HCT116 (cell line): ENCODE data around the gene ADARB2. TPM values are rescaled to one million over a fixed set of nuclear protein-coding genes. Genes with fewer than 3 reads are reported as not detected.

Source experiments
- ATAC-seq: fragments of 200-7000 bp; cut with Tn5 transposase; 2 replicates; pipeline ENCODE4 v1.9.1; 2020; ENCODE audit warnings: mild to moderate bottlenecking, moderate library complexity
- BruUV-seq: library from RNA; stranded (reverse); fragments of 400-500 nt; replicated peaks from 2 replicates; lab custom pipeline; 2021; lab: Mats Ljungman, UMichigan
- CTCF ChIA-PET: fragments of 300-600 bp; sonication (Branson Sonifier 250); formaldehyde crosslinking; loops from one replicate; lab custom pipeline; 2021; ENCODE audit warnings: antibody characterized with exemption; lab: Charles Lee
- POLR2A ChIA-PET: fragments of 300-600, 350-600 bp; sonication (Branson Sonifier 250); formaldehyde crosslinking; loops from one replicate; lab custom pipeline; 2021; ENCODE audit warnings: antibody characterized with exemption; lab: Charles Lee
- RAD21 ChIA-PET, 2 experiments: fragments of 300-600 bp; sonication (Branson Sonifier 250); formaldehyde crosslinking; loops; one replicate each; lab custom pipeline; 2023; ENCODE audit warnings: low total read pairs in 2 of 2; ENCODE audit not compliant: uncharacterized antibody in 2 of 2, unreplicated experiment in 2 of 2, low non-redundant PET in 1 of 2; lab: Charles Lee
- DNase-seq: peaks from one replicate; pipeline ENCODE4 v3.0.0-alpha.2; 2010; ENCODE audit warnings: low read depth, low spot score
- H2AFZ ChIP-seq: fragments of 200-600 bp; shearing (Covaris generic), sonication (generic); 2 replicates; pipeline ENCODE4 v1.6.1; 2017; ENCODE audit warnings: low read depth, mixed run types, mixed read lengths, antibody characterized with exemption, low read length; ENCODE audit not compliant: poor library complexity, severe bottlenecking
- H3K27ac ChIP-seq: 2 replicates; pipeline ENCODE4 v1.5.1; 2012; ENCODE audit warnings: low read depth, low read length
- H3K27me3 ChIP-seq: fragments of 200-600 bp; sonication (generic); 2 replicates; pipeline ENCODE4 v1.6.1; 2016; ENCODE audit warnings: mixed run types, low read length, mixed read lengths; ENCODE audit not compliant: insufficient read depth
- H3K36me3 ChIP-seq, 2 experiments: fragments of 200-500 bp in 1 of 2; fragments of 200-600 bp in 1 of 2; sonication (Bioruptor generic) in 1 of 2; sonication (generic) in 1 of 2; 2 replicates each; pipeline versions ENCODE4 v1.5.1 to v1.6.1; 2014 to 2016; ENCODE audit warnings: low read length in 2 of 2, inconsistent platforms in 1 of 2, mixed read lengths in 1 of 2, mixed run types in 1 of 2; ENCODE audit not compliant: insufficient read depth in 2 of 2, control insufficient read depth in 1 of 2
- H3K4me1 ChIP-seq, 2 experiments: fragments of 200-600 bp in 1 of 2; sonication (generic) in 1 of 2; 2 replicates each; pipeline versions ENCODE4 v1.5.1 to v1.6.1; 2012 to 2017; ENCODE audit warnings: low read length in 2 of 2, inconsistent platforms in 1 of 2, mild to moderate bottlenecking in 1 of 2, mixed read lengths in 1 of 2, mixed run types in 1 of 2, moderate library complexity in 1 of 2; ENCODE audit not compliant: insufficient read depth in 2 of 2, control insufficient read depth in 1 of 2
- H3K4me2 ChIP-seq: fragments of 200-600 bp; sonication (generic); 2 replicates; pipeline ENCODE4 v1.6.1; 2017; ENCODE audit warnings: mixed run types, low read length, mixed read lengths
- H3K4me3 ChIP-seq, 2 experiments: fragments of 200-600 bp in 1 of 2; sonication (generic) in 1 of 2; replicated peaks in 1 of 2; 2 replicates each; pipeline ENCODE4 v1.5.1; 2011 to 2016; ENCODE audit warnings: low read length in 2 of 2, control low read depth in 1 of 2, low read depth in 1 of 2, mild to moderate bottlenecking in 1 of 2, mixed read lengths in 1 of 2, mixed run types in 1 of 2
- H3K79me2 ChIP-seq: fragments of 200-600 bp; sonication (generic); 2 replicates; pipeline ENCODE4 v1.6.1; 2017; ENCODE audit warnings: mild to moderate bottlenecking, mixed run types, low read length, moderate library complexity, mixed read lengths; ENCODE audit not compliant: insufficient read depth
- H3K9ac ChIP-seq: fragments of 200-600 bp; sonication (generic); 2 replicates; pipeline ENCODE4 v1.6.1; 2016; ENCODE audit warnings: low read length, mixed read lengths
- H3K9me2 ChIP-seq: fragments of 200-600 bp; sonication (generic), shearing (Covaris generic); 2 replicates; pipeline ENCODE4 v1.6.1; 2017; ENCODE audit warnings: mixed run types, mild to moderate bottlenecking, moderate library complexity; ENCODE audit not compliant: insufficient read depth
- H3K9me3 ChIP-seq, 2 experiments: fragments of 200-500 bp in 1 of 2; fragments of 200-600 bp in 1 of 2; sonication (Bioruptor generic) in 1 of 2; sonication (generic) in 1 of 2; 2 replicates each; pipeline ENCODE4 v1.6.1; 2014 to 2017; ENCODE audit warnings: low read length in 2 of 2, mixed read lengths in 2 of 2, inconsistent platforms in 1 of 2, low read depth in 1 of 2, mild to moderate bottlenecking in 1 of 2, mixed run types in 1 of 2, moderate library complexity in 1 of 2; ENCODE audit not compliant: control insufficient read depth in 1 of 2, insufficient read depth in 1 of 2
- H4K20me1 ChIP-seq: fragments of 200-600 bp; sonication (generic), shearing (Covaris generic); 2 replicates; pipeline ENCODE4 v1.6.1; 2017; ENCODE audit warnings: mixed run types, mild to moderate bottlenecking, moderate library complexity; ENCODE audit not compliant: insufficient read depth
- ATF3 ChIP-seq: IDR thresholded peaks from 2 replicates; pipeline ENCODE4 v1.6.1; 2012
- CEBPB ChIP-seq: IDR thresholded peaks from 2 replicates; pipeline ENCODE4 v1.6.1; 2012; ENCODE audit warnings: low read depth
- CTCF ChIP-seq, 3 experiments: fragments of 200-600 bp in 1 of 3; sonication (generic) in 1 of 3; IDR thresholded peaks in 2 of 3; conservative IDR thresholded peaks in 1 of 3; 2 replicates each; pipeline ENCODE4 v1.5.1; 2012 to 2017; ENCODE audit warnings: low read depth in 2 of 3, low read length in 2 of 3, antibody characterized with exemption in 1 of 3, borderline replicate concordance in 1 of 3, control low read depth in 1 of 3, mild to moderate bottlenecking in 1 of 3, mixed read lengths in 1 of 3, mixed run types in 1 of 3, moderate library complexity in 1 of 3; ENCODE audit not compliant: insufficient read depth in 1 of 3
- EGR1 ChIP-seq: IDR thresholded peaks from 2 replicates; pipeline ENCODE4 v1.6.1; 2012; ENCODE audit warnings: low read depth
- ELF1 ChIP-seq: IDR thresholded peaks from 2 replicates; pipeline ENCODE4 v1.6.1; 2012; ENCODE audit warnings: low read depth, borderline replicate concordance
- EZH2 ChIP-seq: fragments of 200-600 bp; sonication (generic); IDR thresholded peaks from 2 replicates; pipeline ENCODE4 v1.6.1; 2017; ENCODE audit warnings: antibody characterized with exemption, mixed run types
- FOSL1 ChIP-seq: IDR thresholded peaks from 2 replicates; pipeline ENCODE4 v1.6.1; 2012; ENCODE audit warnings: low read depth
- JUND ChIP-seq: IDR thresholded peaks from 2 replicates; pipeline ENCODE4 v1.6.1; 2012
- MAX ChIP-seq: IDR thresholded peaks from 2 replicates; pipeline ENCODE4 v1.6.1; 2012
- POLR2A ChIP-seq: IDR thresholded peaks from 2 replicates; pipeline ENCODE4 v1.7.0; 2011; ENCODE audit warnings: borderline replicate concordance; ENCODE audit not compliant: insufficient read depth, insufficient read length; ENCODE audit errors: extremely low read depth
- RAD21 ChIP-seq: IDR thresholded peaks from 2 replicates; pipeline ENCODE4 v1.6.1; 2012; ENCODE audit warnings: low read depth, mild to moderate bottlenecking
- REST ChIP-seq: IDR thresholded peaks from 2 replicates; pipeline ENCODE4 v1.6.1; 2012; ENCODE audit warnings: low read depth
- SIN3A ChIP-seq: IDR thresholded peaks from 2 replicates; pipeline ENCODE4 v1.6.1; 2012; ENCODE audit warnings: low read depth
- SP1 ChIP-seq: IDR thresholded peaks from 2 replicates; pipeline ENCODE4 v1.6.1; 2012; ENCODE audit warnings: low read depth
- SRF ChIP-seq: IDR thresholded peaks from 2 replicates; pipeline ENCODE4 v1.6.1; 2012; ENCODE audit warnings: low read depth
- TCF7L2 ChIP-seq: IDR thresholded peaks from 2 replicates; pipeline ENCODE4 v1.7.0; 2011; ENCODE audit warnings: borderline replicate concordance, inconsistent platforms; ENCODE audit not compliant: insufficient read depth, insufficient read length; ENCODE audit errors: extremely low read depth
- ZBTB33 ChIP-seq: IDR thresholded peaks from 2 replicates; pipeline ENCODE4 v1.6.1; 2011; ENCODE audit warnings: mild to moderate bottlenecking, low read length, moderate library complexity; ENCODE audit not compliant: insufficient replicate concordance; ENCODE audit errors: extremely low read depth
- ZFX ChIP-seq: fragments of 450-650 bp; IDR thresholded peaks from 2 replicates; pipeline ENCODE4 v1.6.1; 2017
- ZNF274 ChIP-seq: fragments of 200-500 bp; sonication (Bioruptor generic); IDR thresholded peaks from 2 replicates; pipeline ENCODE4 v1.6.1; 2014; ENCODE audit warnings: mild to moderate bottlenecking, low read depth, low read length, inconsistent platforms
- intact Hi-C: fragments of 100-400 bp; cut with micrococcal nuclease; formaldehyde crosslinking; loops from 2 replicates; pipeline ENCODE4 v1.10.0; 2022
- total RNA-seq: library from RNA; stranded (reverse); gene quantifications from one replicate; pipeline ENCODE4 v1.2.1, GENCODE V29; 2021; ENCODE audit not compliant: unreplicated experiment

Gene ADARB2
- total RNA-seq, 1 experiment from 2014 or later, result not detected

- TF ChIP-seq CEBPB, result no peak
Observed at GRCh38 chr10:1166828-1167275, 570.5 kb downstream of the ADARB2 start (continued).

GRCh38 chr10:1166101-1166827 is 571.1 kb downstream of the ADARB2 start:
- Histone ChIP-seq H3K4me3 (no peak overlapping the region), H3K4me1 (no peaks in the 10 kb centered on the region), H3K27me3 (peaks cover 29% of the 10 kb centered on the region), H3K9ac (no peak overlapping the region), H3K79me2 (no peaks in the 10 kb centered on the region), H3K4me2 (no peak overlapping the region), H3K9me3 (no peaks in the 10 kb centered on the region), H2AFZ (no peak overlapping the region), H4K20me1 (no peaks in the 10 kb centered on the region), H3K27ac (no peak overlapping the region), H3K9me2 (no peaks in the 10 kb centered on the region), H3K36me3 (no peaks in the 10 kb centered on the region)
- CTCF ChIA-PET, result no interaction called here
- intact Hi-C loops, result no loop called here
- ATAC-seq (no peak), DNase-seq (no peak)
- no TSS peak for BruUV-seq
- POLR2A ChIA-PET, result no interaction called here
- RAD21 ChIA-PET, result no interaction called here
- TF ChIP-seq SP1 (no peak), ELF1 (no peak), SRF (no peak), ZNF274 (no peak), EGR1 (no peak), RAD21 (no peak), MAX (no peak), CTCF (IDR thresholded peaks at IDR 0.05 in 2 of 3, conservative IDR thresholded peaks at IDR 0.05 in 1 of 3; ENCODE audit: borderline replicate concordance in 1 of 3, insufficient read depth in 1 of 3, low read depth in 2 of 3, low read length in 2 of 3) (no peak), FOSL1 (no peak), ZFX (no peak), ZBTB33 (no peak), REST (no peak), SIN3A (no peak), EZH2 (no peak), JUND (no peak), POLR2A (no peak), TCF7L2 (no peak), ATF3 (no peak)
